SIG-M5 treated with dmso at 0.1 percent for 504 hours (cell line): Measurements from ENCODE around the gene KLHL28.
"Not testable (repeated sequence)": the region's sequence is repeated elsewhere in the genome, so short reads cannot be mapped to it uniquely, and the experiment has no call there.

Experiments used
- DNase-seq: peaks from one replicate; lab custom pipeline; 2025; ENCODE audit not compliant: unreplicated experiment; lab: John Stamatoyannopoulos, UW

The KLHL28 gene

DNA sequence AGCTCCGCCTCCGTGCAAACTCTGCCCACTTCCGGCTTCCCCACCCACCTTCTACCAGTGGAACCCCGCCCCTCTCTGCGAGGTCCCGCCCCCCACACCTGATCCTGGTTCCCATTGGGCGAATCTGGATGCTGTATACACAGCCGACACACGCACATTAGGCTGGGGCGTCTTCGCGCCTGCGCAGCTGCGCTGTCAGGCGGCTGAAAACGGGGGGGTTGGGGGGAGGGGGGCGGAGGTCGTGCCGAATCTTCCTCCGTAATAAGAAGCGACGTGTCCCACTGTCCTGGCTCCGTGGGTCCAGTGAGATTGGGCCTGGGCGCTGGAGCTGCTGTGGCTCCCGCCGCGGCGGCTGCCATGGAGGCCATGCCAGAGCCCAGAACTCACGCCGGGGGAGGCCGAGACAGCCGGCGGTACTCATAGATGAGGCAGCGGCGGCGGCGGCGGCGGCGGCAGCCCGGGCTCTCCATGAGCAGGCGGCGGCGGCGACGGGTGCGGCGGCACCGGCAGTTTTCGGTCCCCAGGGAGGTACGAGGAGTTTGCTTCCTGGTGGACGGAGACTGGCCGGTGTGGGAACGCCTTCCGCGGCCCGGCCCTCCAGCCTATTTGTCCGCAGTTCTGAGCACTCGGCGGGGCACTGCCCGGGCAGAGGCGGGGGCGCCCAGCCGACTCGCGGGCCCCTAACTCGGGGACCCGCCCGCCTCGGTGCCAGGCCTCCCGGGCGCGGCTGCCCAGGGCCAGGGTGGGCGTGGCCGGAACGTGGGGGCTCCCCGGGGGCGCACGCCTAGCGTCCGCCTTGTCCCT, 64.5 kb downstream of the KLHL28 start:
- DNase-seq, result peak; percentile 92

- DNase-seq, result no peak
These were observed 65.3 kb downstream of the KLHL28 start for GRCh38 chr14:44896275-44897040.

- no peak for DNase-seq
These were observed 66.0 kb downstream of the KLHL28 start for GRCh38 chr14:44895716-44896115.

DNA sequence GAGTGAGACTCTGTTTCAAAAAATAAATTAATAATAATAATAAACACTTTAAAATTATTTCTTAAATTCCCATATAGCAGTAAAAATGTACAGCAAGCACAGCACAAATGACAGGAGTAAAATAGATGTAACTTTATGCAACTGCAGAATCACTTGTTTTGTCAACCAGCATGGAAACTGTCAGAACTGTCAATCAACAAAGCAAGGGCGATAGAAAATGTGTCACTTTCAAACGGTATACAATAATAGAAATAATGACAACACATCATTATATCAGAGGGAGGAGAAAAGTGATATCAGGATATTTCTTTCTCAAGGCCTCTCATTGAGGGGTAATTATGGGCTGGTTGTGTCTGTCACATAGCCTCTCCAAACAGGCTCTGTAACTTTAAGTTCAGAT, 68.2 kb downstream of the KLHL28 start:
- DNase-seq, result no peak

GRCh38 chr14:44891726-44892372, 69.9 kb downstream of the KLHL28 start:
- not testable (repeated sequence) for DNase-seq

DNA sequence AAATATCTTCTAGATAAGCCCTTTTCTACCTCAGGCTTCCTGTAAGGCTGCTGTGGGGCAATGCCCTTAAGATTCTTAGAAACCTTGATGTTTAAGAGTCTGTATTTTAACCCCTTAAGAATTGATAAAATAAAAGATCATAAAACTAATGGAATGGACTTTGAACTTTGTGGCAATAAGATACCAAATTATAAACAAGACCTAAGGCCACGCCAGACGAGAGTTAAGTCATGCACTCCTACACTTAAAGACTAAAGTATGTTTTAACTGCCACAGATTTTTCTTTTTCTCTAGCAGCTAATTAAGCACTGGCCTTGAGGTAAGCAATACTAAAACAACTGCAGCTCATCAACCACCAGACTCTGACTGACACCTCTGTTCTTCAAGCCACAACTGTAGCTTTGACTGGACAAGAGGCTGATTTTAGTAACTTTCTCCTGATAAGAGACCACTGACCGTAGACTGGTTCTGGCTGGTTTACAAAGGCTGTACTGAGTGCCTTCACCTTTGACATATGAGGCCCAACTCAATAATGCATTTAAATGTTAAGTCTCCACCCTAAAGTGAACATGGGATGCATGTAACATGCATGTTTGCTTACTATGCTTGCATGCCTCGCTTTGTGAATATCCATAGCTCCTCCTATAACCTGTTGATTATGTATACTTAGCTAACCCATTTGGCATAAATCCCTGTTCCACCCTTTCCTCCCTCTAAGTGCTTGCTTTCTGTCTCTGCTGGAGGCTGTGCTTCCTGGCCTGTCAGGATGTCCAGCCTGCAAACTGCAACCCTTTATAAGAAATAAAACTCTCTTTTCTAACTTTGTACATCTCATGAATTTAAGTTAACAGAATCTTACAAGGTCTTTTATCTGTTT, 71.9 kb downstream of the KLHL28 start:
- DNase-seq, result no peak

- no peak for DNase-seq
These were observed 74.2 kb downstream of the KLHL28 start for GRCh38 chr14:44887596-44887955.

- no peak for DNase-seq
These were observed 74.7 kb downstream of the KLHL28 start for GRCh38 chr14:44886860-44887595.

- DNase-seq, result no peak
These were observed 81.0 kb downstream of the KLHL28 start for GRCh38 chr14:44880791-44881190.
